Ascending aorta (tissue), 2 donors: ENCODE measurements around the gene HABP4. TPM values are rescaled to one million over a fixed set of nuclear protein-coding genes. Genes with fewer than 3 reads are reported as not detected.

ENCODE experiments used
- DNase-seq, 2 donors: peaks; one replicate each; pipeline ENCODE4 v3.0.0-alpha.2; 2019; ENCODE audit warnings: low spot score in 2 of 2
- H3K27ac ChIP-seq, 2 donors: fragments of 200-600 bp; sonication (generic); one replicate each; pipeline ENCODE4 v1.5.1; 2016 to 2017; ENCODE audit warnings: mild to moderate bottlenecking in 1 of 2
- H3K27me3 ChIP-seq: fragments of 200-600 bp; sonication (generic); one replicate; pipeline ENCODE4 v1.5.1; 2017
- H3K36me3 ChIP-seq, 2 donors: fragments of 200-600 bp; sonication (generic); one replicate each; pipeline ENCODE4 v1.5.1; 2016
- H3K4me1 ChIP-seq, 2 donors: fragments of 200-600 bp; sonication (generic); one replicate each; pipeline ENCODE4 v1.5.1; 2016 to 2017; ENCODE audit warnings: mild to moderate bottlenecking in 1 of 2
- H3K4me3 ChIP-seq, 2 donors: fragments of 200-600 bp; sonication (generic); one replicate each; pipeline ENCODE4 v1.5.1; 2016 to 2017; ENCODE audit warnings: mild to moderate bottlenecking in 1 of 2
- H3K9me3 ChIP-seq, 2 donors: fragments of 200-600 bp; sonication (generic); one replicate each; pipeline ENCODE4 v1.5.1; 2016
- intact Hi-C: fragments of 100-400 bp; cut with DNase I; formaldehyde crosslinking; loops from one replicate; pipeline ENCODE4 v1.15.1; 2023
- total RNA-seq: library from RNA; depleted of rRNA; stranded (reverse); fragments of >200 nt; gene quantifications from one replicate; pipeline ENCODE4 v1.1.0, GENCODE V29; 2016
- TF ChIP-seq, protein P1 (sequence below), 3 experiments: fragments of 200-600 bp in 2 of 3; fragments of 450-650 bp in 1 of 3; sonication (generic) in 2 of 3; IDR thresholded peaks; one replicate each; pipeline ENCODE4 v1.5.1; 2016 to 2019; ENCODE audit warnings: antibody characterized with exemption in 3 of 3, mild to moderate bottlenecking in 1 of 3, moderate library complexity in 1 of 3

HABP4 gene
- total RNA-seq, 1 donor from 2014 or later: 26.9 TPM

- TF ChIP-seq, protein P1, sequence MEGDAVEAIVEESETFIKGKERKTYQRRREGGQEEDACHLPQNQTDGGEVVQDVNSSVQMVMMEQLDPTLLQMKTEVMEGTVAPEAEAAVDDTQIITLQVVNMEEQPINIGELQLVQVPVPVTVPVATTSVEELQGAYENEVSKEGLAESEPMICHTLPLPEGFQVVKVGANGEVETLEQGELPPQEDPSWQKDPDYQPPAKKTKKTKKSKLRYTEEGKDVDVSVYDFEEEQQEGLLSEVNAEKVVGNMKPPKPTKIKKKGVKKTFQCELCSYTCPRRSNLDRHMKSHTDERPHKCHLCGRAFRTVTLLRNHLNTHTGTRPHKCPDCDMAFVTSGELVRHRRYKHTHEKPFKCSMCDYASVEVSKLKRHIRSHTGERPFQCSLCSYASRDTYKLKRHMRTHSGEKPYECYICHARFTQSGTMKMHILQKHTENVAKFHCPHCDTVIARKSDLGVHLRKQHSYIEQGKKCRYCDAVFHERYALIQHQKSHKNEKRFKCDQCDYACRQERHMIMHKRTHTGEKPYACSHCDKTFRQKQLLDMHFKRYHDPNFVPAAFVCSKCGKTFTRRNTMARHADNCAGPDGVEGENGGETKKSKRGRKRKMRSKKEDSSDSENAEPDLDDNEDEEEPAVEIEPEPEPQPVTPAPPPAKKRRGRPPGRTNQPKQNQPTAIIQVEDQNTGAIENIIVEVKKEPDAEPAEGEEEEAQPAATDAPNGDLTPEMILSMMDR (IDR thresholded peaks at IDR 0.05): no peak
- Histone ChIP-seq H3K9me3 (no peaks in the 10 kb centered on the region), H3K36me3 (peaks cover 36 to 48% of the 10 kb centered on the region in 2 donors), H3K4me3 (no peak overlapping the region), H3K27me3 (no peaks in the 10 kb centered on the region), H3K27ac (peak overlapping the region; percentile 92 to 93), H3K4me1 (peaks cover 19 to 49% of the 10 kb centered on the region in 2 donors)
- no peak for DNase-seq
- intact Hi-C loops: loop anchor here (10.0 kb wide), 1 partner anchor 125 kb away; the partner anchor contains the start of gene CDC14B
Observed at GRCh38 chr9:96489482-96489979, 39.6 kb downstream of the HABP4 start.

- Histone ChIP-seq H3K36me3 (peaks cover 36 to 48% of the 10 kb centered on the region in 2 donors), H3K4me1 (peaks cover 10 to 38% of the 10 kb centered on the region in 2 donors), H3K4me3 (no peak overlapping the region), H3K9me3 (no peaks in the 10 kb centered on the region), H3K27ac (peak overlapping the region; percentile 57 to 92), H3K27me3 (no peaks in the 10 kb centered on the region)
- TF ChIP-seq, protein P1 (IDR thresholded peaks at IDR 0.05): no peak
- DNase-seq: no peak
- intact Hi-C loops: no loop called here
Observed at GRCh38 chr9:96490534-96491078, 40.6 kb downstream of the HABP4 start.

- no peaks in the 10 kb centered on the region for H3K27me3 ChIP-seq
- DNase-seq: no peak
- H3K27ac ChIP-seq: peak overlapping the region; percentile 54 to 57
- intact Hi-C loops: no loop called here
- peaks cover 43 to 48% of the 10 kb centered on the region in 2 donors for H3K36me3 ChIP-seq
- TF ChIP-seq, protein P1 (IDR thresholded peaks at IDR 0.05): no peak
- H3K4me1 ChIP-seq: peaks cover 10 to 32% of the 10 kb centered on the region in 2 donors
- H3K9me3 ChIP-seq: no peaks in the 10 kb centered on the region
- no peak overlapping the region for H3K4me3 ChIP-seq
Observed at GRCh38 chr9:96491079-96491879, 41.3 kb downstream of the HABP4 start.

DNA sequence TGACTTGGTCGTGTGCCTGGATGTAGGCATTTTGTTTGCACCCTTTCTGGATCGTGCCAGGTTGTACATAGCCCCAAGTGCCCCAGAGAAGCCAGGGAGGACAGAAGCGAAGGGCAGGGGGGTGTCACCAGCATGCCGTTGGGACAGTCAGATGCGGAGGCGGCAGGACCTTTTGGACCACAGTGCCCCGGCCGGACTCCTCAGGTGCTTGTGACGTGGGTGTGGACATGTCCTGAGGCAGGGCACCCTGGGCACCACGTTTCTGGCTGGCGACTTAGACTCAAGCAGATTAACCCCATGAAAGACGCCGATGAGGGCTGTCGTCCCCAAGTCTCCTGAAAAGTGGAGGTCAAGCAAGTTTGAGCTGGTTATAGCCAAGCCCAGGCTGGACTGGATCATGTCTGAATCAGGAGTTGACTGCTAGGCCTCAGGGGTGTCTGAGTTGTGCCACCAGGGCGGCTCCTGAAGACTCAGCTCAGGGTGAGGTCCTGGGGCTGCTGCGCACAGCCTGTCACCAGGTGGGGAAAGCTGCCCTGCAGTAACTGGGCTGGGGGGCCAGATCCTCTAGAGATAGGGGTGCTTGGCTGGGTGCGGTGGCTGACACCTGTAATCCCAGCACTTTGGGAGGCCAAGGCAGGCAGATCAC is 42.0 kb downstream of the HABP4 start:
- Histone ChIP-seq H3K4me3 (no peak overlapping the region), H3K27ac (peak overlapping the region; percentile 54 to 57), H3K36me3 (peaks cover 45 to 54% of the 10 kb centered on the region in 2 donors), H3K4me1 (peaks cover 6 to 28% of the 10 kb centered on the region in 2 donors), H3K27me3 (no peaks in the 10 kb centered on the region), H3K9me3 (no peaks in the 10 kb centered on the region)
- intact Hi-C loops: no loop called here
- no peak for DNase-seq
- TF ChIP-seq, protein P1 (IDR thresholded peaks at IDR 0.05): no peak

DNA sequence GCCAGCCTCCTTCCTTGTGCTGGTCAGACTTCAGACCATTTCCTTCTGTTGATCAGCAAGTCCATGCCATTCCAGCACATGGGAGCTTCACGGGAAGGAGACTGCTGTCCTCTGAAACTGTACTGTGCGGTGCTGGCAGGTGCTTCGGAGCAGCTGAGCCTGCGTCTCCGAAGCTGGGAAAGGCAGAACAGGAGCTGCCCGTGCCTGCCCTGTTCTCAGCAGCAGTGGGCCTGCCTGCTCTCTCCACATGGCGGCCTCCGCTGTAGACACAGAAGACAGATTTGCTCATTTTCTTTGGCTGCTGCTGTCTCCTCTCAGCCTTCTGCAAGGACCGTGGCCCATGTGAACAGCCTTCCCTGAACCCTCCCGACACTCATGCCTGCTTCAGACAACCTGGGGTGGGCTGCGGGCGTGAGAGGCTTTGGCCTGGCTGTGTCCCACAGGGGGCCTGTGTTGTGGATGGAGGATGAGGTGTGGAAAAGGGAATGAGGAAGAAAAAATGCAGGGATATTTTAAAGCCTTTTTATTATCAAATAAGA is 43.1 kb downstream of the HABP4 start:
- H3K36me3 ChIP-seq: peaks cover 45 to 55% of the 10 kb centered on the region in 2 donors
- H3K4me1 ChIP-seq: peaks cover 0 to 17% of the 10 kb centered on the region in 2 donors
- no peak for DNase-seq
- H3K27ac ChIP-seq: peak overlapping the region; percentile 39 to 54
- H3K4me3 ChIP-seq: no peak overlapping the region
- no peaks in the 10 kb centered on the region for H3K27me3 ChIP-seq
- no peaks in the 10 kb centered on the region for H3K9me3 ChIP-seq
- intact Hi-C loops: no loop called here
- TF ChIP-seq, protein P1 (IDR thresholded peaks at IDR 0.05): no peak
